ENCODE data around the gene SNX21. TPM values are rescaled to one million over a fixed set of nuclear protein-coding genes. Genes with fewer than 3 reads are reported as not detected.

The SNX21 gene
- total and polyA plus RNA-seq, 9 of the 15 experiments (the other 6 are each of a cell fraction or from before 2014, with no cell fraction given) = 0.10 to 1.2 (median 0.42) TPM

GRCh38 chr20:45890985-45891983 is 57.7 kb downstream of the SNX21 start, which contains the start of the genes CTSA and NEURL2 (continued):
- TF ChIP-seq, protein P1, sequence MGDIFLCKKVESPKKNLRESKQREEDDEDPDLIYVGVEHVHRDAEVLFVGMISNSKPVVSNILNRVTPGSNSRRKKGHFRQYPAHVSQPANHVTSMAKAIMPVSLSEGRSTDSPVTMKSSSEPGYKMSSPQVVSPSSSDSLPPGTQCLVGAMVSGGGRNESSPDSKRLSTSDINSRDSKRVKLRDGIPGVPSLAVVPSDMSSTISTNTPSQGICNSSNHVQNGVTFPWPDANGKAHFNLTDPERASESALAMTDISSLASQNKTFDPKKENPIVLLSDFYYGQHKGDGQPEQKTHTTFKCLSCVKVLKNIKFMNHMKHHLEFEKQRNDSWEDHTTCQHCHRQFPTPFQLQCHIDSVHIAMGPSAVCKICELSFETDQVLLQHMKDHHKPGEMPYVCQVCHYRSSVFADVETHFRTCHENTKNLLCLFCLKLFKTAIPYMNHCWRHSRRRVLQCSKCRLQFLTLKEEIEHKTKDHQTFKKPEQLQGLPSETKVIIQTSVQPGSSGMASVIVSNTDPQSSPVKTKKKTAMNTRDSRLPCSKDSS (IDR thresholded peaks at IDR 0.05; ENCODE audit: low read depth, partially characterized antibody) = no peak
- TF ChIP-seq SMC3 (conservative IDR thresholded peaks at IDR 0.05; ENCODE audit: insufficient read depth, low read depth, low read length) (0 out of 2 replicates have a peak, but pooled peaks have one; percentile 31), UBTF (IDR thresholded peaks at IDR 0.05; ENCODE audit: borderline replicate concordance in 1 of 2, low read depth in 2 of 2, low read length in 2 of 2) (peak in 1 of 2 experiments; percentile 68; a peak in 1 of 4 replicates), ZFPM2 (CRISPR knock-in tag; IDR thresholded peaks at IDR 0.05) (no peak), NFYB (IDR thresholded peaks at IDR 0.05; ENCODE audit: extremely low read depth, insufficient read length) (no peak), MTF1 (CRISPR knock-in tag; IDR thresholded peaks at IDR 0.05; ENCODE audit: borderline replicate concordance) (no peak), ZNF696 (CRISPR knock-in tag; conservative IDR thresholded peaks at IDR 0.05) (no peak), CBX2 (IDR thresholded peaks at IDR 0.05; ENCODE audit: insufficient read depth, low read length, poor library complexity, severe bottlenecking) (no peak), SFPQ (IDR thresholded peaks at IDR 0.05; ENCODE audit: low read depth, low read length) (no peak), NEUROD1 (IDR thresholded peaks at IDR 0.05; ENCODE audit: borderline replicate concordance, low read depth, low read length, partially characterized antibody) (no peak)
- TF ChIP-seq, protein P2, sequence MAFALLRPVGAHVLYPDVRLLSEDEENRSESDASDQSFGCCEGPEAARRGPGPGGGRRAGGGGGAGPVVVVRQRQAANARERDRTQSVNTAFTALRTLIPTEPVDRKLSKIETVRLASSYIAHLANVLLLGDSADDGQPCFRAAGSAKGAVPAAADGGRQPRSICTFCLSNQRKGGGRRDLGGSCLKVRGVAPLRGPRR (CRISPR knock-in tag; IDR thresholded peaks at IDR 0.05) = no peak
